ENCODE measurements around the gene DUSP12. TPM values are rescaled to one million over a fixed set of nuclear protein-coding genes. Genes with fewer than 3 reads are reported as not detected.
"Not testable (repeated sequence)": the region's sequence is repeated elsewhere in the genome, so short reads cannot be mapped to it uniquely, and the experiment has no call there.

DUSP12 gene
- total and polyA plus RNA-seq, 8 donors = 13.6 to 53.0 (median 41.7) TPM

DNA sequence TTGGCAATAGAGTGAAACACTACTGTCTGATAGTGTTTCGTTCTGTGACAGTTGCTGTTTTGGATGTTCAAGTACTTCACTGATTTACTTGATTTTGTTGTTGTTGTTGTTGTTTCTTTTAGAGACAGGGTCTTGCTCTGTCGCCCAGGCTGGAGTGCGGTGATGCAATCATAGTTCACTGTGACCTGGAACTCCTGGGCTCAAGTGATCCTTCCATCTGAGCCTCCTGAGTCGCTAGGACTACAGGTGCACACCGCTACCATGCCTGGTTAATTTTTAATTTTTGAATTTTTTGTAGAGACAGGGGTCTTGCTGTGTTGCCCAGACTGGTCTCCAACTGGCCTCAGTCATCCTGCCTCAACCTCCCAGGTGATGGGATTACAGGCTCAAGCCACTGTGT, 18.9 kb downstream of the DUSP12 start:
- DNase-seq (no peak), ATAC-seq (no peak)
- intact Hi-C loops (cut with DNase I) = no loop called here
- no peaks in the 10 kb centered on the region for H3K9me3 ChIP-seq
- TF ChIP-seq, protein P1, sequence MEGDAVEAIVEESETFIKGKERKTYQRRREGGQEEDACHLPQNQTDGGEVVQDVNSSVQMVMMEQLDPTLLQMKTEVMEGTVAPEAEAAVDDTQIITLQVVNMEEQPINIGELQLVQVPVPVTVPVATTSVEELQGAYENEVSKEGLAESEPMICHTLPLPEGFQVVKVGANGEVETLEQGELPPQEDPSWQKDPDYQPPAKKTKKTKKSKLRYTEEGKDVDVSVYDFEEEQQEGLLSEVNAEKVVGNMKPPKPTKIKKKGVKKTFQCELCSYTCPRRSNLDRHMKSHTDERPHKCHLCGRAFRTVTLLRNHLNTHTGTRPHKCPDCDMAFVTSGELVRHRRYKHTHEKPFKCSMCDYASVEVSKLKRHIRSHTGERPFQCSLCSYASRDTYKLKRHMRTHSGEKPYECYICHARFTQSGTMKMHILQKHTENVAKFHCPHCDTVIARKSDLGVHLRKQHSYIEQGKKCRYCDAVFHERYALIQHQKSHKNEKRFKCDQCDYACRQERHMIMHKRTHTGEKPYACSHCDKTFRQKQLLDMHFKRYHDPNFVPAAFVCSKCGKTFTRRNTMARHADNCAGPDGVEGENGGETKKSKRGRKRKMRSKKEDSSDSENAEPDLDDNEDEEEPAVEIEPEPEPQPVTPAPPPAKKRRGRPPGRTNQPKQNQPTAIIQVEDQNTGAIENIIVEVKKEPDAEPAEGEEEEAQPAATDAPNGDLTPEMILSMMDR (IDR thresholded peaks at IDR 0.05) = no peak
- H3K4me3 ChIP-seq = no peak overlapping the region
- H3K27ac ChIP-seq = no peak overlapping the region
- no peaks in the 10 kb centered on the region for H3K27me3 ChIP-seq
- no peaks in the 10 kb centered on the region for H3K36me3 ChIP-seq
- peaks cover 13 to 66% of the 10 kb centered on the region in 2 donors for H3K4me1 ChIP-seq

DNA sequence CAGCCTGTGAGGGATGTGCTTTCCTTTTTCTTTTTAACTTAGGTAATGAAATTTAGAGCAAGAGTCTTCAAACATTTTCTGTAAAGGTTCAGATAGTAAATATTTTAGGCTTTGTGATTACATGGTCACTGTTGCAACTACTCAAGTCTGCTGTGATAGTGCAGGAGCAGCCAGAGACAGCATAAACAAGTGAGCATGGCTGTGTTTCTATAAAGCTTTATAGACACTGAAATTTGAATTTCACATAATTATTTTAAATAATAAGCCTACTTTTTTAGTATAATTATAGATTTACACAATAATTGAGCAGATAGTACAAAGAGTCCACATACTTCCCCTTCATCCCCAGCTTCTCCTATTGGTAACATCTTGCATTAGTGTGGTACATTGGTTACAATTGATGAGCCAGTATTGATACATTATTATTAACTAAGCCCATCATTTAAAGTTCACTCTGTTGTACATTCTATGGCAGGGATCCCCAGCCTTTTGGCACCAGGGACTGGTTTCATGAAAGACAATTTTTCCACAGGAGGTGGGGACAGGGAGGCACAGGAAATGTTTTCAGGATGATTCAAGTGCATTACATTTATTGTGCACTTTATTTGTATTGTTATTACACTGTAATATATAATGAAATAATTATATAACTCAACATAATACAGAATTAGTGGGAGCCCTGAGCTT, 19.5 kb downstream of the DUSP12 start:
- H3K27me3 ChIP-seq = no peaks in the 10 kb centered on the region
- no peak overlapping the region for H3K27ac ChIP-seq
- intact Hi-C loops (cut with DNase I) = no loop called here
- no peaks in the 10 kb centered on the region for H3K9me3 ChIP-seq
- peaks cover 16 to 66% of the 10 kb centered on the region in 2 donors for H3K4me1 ChIP-seq
- H3K36me3 ChIP-seq = no peaks in the 10 kb centered on the region
- H3K4me3 ChIP-seq = no peak overlapping the region
- DNase-seq = no peak
- TF ChIP-seq, protein P1 (IDR thresholded peaks at IDR 0.05) = no peak
- no peak for ATAC-seq

DNA sequence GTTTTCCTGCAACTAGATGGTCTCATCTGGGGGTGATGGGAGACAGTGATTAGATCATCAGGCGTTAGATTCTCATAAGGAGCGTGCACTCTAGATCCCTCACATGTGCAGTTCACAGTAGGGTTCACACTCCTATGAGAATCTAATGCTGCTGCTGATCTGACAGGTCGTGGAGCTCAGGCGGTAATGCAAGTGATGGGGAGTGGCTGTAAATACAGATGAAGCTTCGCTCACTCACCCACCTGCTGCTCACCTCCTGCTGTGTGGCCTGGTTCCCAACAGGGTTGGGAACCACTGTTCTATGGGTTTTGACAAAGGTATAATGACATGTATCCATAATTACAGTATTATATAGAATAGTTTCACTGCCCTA, 20.1 kb downstream of the DUSP12 start:
- H3K4me1 ChIP-seq = peaks cover 16 to 69% of the 10 kb centered on the region in 2 donors
- DNase-seq; H3K4me3 ChIP-seq; H3K9me3 ChIP-seq; ATAC-seq; H3K36me3 ChIP-seq; intact Hi-C loops (cut with DNase I); H3K27me3 ChIP-seq; H3K27ac ChIP-seq: not testable (repeated sequence)

DNA sequence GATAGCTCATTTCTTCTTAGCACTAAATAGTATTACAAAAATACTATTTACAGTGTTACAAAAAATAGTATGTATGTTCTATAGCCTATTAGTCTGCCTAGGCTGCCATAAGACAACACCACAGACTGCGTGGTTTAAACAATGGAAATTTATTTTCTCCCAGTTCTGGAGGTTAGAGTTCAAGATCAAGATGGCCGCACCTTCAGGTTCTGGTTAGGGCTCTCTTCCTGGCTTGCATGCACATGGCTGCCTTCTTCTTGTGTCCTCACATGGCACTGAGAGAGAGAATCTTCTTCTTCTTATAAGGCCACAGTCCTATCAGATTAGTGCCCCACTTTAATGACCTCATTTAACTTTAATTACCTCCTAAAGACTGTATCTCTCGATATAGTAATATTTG, 20.7 kb downstream of the DUSP12 start:
- intact Hi-C loops (cut with DNase I) = no loop called here
- DNase-seq = no peak
- H3K36me3 ChIP-seq = no peaks in the 10 kb centered on the region
- peaks cover 16 to 71% of the 10 kb centered on the region in 2 donors for H3K4me1 ChIP-seq
- H3K27ac ChIP-seq = no peak overlapping the region
- no peak overlapping the region for H3K4me3 ChIP-seq
- no peak for ATAC-seq
- TF ChIP-seq, protein P1 (IDR thresholded peaks at IDR 0.05) = no peak
- H3K9me3 ChIP-seq = no peaks in the 10 kb centered on the region
- no peaks in the 10 kb centered on the region for H3K27me3 ChIP-seq

DNA sequence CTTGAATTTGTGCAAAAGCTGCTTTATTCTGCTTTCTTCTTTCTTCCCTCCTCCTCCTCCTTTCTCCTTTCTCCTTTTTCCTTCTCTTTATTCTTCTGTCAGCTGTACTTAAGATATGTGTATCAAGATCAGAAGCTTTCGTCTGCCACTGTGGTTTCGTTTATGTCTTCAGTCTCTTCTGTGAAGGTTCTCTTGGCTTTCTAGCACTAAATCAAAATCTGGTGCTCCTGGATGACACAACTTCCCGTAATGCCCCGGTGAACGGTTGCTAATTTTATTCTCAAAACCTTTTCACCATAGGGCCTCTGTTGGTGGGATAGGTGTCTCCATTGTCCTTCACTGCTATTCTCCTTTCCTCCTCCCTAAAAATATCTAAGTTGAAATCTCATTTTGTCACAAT, 21.6 kb downstream of the DUSP12 start:
- Histone ChIP-seq H3K9me3 (no peaks in the 10 kb centered on the region), H3K27ac (peak overlapping the region in 1 of 2 donors; percentile 84), H3K4me3 (no peak overlapping the region), H3K36me3 (no peaks in the 10 kb centered on the region), H3K4me1 (peaks cover 16 to 71% of the 10 kb centered on the region in 2 donors), H3K27me3 (no peaks in the 10 kb centered on the region)
- intact Hi-C loops (cut with DNase I) = no loop called here
- TF ChIP-seq, protein P1 (IDR thresholded peaks at IDR 0.05) = no peak
- DNase-seq (no peak), ATAC-seq (no peak)

DNA sequence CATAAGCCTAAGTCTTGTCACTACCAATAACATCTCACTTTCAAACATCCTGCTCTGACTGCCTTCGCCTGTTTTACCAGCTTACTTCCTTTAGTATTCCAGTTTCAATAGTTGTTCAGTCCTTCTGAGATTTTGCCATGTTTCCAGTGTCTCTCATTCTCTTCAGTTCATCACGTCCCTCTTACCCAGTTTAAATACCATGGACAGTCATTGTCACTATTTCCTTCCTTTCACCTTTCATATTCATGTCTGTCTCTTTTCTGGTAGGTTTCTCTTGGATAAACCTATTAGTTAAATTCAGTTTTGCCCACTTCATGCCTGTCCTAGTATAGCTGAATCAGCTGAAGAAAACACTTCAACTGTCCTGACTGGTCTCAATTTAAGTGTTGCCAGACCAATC, 22.4 kb downstream of the DUSP12 start:
- intact Hi-C loops (cut with DNase I) = no loop called here
- Histone ChIP-seq H3K4me1 (peaks cover 12 to 68% of the 10 kb centered on the region in 2 donors), H3K4me3 (no peak overlapping the region), H3K36me3 (no peaks in the 10 kb centered on the region), H3K9me3 (no peaks in the 10 kb centered on the region), H3K27me3 (no peaks in the 10 kb centered on the region), H3K27ac (peak overlapping the region; percentile 1 to 84)
- DNase-seq (no peak), ATAC-seq (no peak)
- TF ChIP-seq, protein P1 (IDR thresholded peaks at IDR 0.05) = no peak

Measured in left lung (tissue), 10 donors.